ENCODE data around the gene P3H4.
A peak's percentile ranks its signal among the peaks of the same experiment; 100 is the strongest.

DNA sequence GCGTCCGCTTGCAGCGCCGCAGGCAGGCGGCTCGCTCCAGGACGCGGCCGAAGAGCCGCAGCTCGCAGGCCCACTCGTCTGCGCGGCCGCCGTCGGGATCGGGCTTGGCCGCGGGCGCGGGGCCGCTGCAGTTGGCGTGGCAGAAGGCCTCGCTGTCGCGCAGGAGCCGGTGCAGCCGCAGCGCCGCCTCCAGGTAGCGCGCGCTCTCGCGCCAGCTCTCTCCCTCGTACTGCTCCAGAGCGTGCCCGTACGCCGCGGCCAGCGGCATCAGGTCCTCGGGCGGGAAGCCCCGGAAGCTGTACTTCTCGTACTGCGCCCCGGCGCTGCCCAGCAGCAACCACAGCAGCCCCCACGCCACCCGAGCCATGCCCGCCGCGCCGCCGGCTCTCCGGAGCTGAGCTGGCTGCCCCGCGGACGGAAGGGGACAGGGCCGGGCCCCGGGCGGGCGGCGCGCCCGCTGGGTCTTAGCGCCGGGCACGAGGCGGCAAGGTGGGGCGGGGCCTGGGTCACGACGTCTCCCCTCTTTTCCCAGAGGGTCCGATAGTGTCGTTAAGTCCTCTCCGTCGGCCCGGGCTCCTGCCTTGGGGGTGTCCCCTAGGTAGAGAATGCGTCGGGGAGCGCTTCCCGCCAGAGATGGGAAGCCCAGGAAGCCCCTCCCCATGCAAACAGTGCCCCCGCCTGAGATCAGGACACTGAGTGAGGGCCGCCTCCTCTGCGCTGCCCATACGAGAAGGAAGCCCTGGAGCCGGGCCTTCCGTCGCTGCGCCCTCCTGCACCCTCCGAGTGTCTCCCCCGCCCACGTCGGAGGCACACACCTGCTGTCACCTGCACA is at the start of gene P3H4:
- TF ChIP-seq, protein P1, sequence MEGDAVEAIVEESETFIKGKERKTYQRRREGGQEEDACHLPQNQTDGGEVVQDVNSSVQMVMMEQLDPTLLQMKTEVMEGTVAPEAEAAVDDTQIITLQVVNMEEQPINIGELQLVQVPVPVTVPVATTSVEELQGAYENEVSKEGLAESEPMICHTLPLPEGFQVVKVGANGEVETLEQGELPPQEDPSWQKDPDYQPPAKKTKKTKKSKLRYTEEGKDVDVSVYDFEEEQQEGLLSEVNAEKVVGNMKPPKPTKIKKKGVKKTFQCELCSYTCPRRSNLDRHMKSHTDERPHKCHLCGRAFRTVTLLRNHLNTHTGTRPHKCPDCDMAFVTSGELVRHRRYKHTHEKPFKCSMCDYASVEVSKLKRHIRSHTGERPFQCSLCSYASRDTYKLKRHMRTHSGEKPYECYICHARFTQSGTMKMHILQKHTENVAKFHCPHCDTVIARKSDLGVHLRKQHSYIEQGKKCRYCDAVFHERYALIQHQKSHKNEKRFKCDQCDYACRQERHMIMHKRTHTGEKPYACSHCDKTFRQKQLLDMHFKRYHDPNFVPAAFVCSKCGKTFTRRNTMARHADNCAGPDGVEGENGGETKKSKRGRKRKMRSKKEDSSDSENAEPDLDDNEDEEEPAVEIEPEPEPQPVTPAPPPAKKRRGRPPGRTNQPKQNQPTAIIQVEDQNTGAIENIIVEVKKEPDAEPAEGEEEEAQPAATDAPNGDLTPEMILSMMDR (IDR thresholded peaks at IDR 0.05; ENCODE audit: low read depth, low read length), result peak; percentile 40
- no peak for TF ChIP-seq EZH2phosphoT487 (IDR thresholded peaks at IDR 0.05; ENCODE audit: low read depth)

All from OCI-LY3 (cell line).